ENCODE data around the gene PSMD1.

DNA sequence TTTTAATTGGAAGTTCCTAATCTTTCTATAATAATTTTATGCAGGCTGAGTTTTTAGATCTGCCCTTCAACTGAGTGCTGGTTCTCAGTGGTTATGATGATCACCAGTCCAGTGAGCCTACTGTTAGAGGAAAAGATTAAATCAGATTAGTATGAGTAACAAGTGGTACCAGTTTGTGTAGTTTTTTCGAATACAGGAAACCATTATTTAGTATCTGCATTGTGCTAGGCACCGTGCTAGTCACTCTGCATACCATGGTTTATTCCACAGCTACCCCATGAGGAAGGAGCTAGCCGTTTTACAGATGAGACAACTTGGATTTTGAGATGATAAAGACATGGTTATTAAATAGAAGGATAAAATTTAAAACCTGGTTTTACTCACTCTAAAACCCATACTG is 6.1 kb downstream of the PSMD1 start:
- TF ChIP-seq, protein P1, sequence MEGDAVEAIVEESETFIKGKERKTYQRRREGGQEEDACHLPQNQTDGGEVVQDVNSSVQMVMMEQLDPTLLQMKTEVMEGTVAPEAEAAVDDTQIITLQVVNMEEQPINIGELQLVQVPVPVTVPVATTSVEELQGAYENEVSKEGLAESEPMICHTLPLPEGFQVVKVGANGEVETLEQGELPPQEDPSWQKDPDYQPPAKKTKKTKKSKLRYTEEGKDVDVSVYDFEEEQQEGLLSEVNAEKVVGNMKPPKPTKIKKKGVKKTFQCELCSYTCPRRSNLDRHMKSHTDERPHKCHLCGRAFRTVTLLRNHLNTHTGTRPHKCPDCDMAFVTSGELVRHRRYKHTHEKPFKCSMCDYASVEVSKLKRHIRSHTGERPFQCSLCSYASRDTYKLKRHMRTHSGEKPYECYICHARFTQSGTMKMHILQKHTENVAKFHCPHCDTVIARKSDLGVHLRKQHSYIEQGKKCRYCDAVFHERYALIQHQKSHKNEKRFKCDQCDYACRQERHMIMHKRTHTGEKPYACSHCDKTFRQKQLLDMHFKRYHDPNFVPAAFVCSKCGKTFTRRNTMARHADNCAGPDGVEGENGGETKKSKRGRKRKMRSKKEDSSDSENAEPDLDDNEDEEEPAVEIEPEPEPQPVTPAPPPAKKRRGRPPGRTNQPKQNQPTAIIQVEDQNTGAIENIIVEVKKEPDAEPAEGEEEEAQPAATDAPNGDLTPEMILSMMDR (IDR thresholded peaks at IDR 0.05) = no peak
- TF ChIP-seq POLR2A (IDR thresholded peaks at IDR 0.05) = no peak
